Activated T-helper 1 cell treated with anti-CD3 and anti-CD28 coated beads, Interleukin-12 subunit alpha, Interleukin-12 subunit beta, Interleukin-2, Interleukin-4 antibody, amounts not matched to agents 30 ng/mL and 10 ng/mL and 1 ng/mL, durations not matched to agents 14 hours and 24 hours and 36 hours (primary cell): ENCODE measurements around the gene ABCC12. TPM values are rescaled to one million over a fixed set of nuclear protein-coding genes. Genes with fewer than 3 reads are reported as not detected.

ENCODE experiments used
- total RNA-seq: library from RNA; stranded (reverse); gene quantifications from 2 replicates; pipeline ENCODE4 v1.2.3, GENCODE V29; 2022

ABCC12 gene
- total RNA-seq, 1 donor from 2014 or later: not detected

Other genes with a start within 250 kb of the ABCC12 start
- 52.2 and 55.7 TPM in 2 replicates for gene LONP2, start 88.3 kb upstream of the ABCC12 start, total RNA-seq
- not detected in 2 replicates for gene ABCC11, start 91.5 kb upstream of the ABCC12 start, total RNA-seq
- gene SIAH1, start 229.4 kb upstream of the ABCC12 start, total RNA-seq: 15.6 and 16.8 TPM in 2 replicates